HL-60 (cell line): ENCODE data around the gene COBLL1.

ENCODE experiments used
- POLR2AphosphoS5 ChIP-seq: IDR thresholded peaks from 2 replicates; pipeline ENCODE4 v1.6.1; 2012; ENCODE audit warnings: low read depth
- REST ChIP-seq: IDR thresholded peaks from 2 replicates; pipeline ENCODE4 v1.6.1; 2012; ENCODE audit warnings: low read depth; ENCODE audit not compliant: insufficient replicate concordance
- TF ChIP-seq, protein P1 (sequence below): IDR thresholded peaks from one replicate; pipeline ENCODE4 v1.5.1; 2011; ENCODE audit warnings: low read length, control low read depth, inconsistent platforms; ENCODE audit not compliant: insufficient read depth

DNA sequence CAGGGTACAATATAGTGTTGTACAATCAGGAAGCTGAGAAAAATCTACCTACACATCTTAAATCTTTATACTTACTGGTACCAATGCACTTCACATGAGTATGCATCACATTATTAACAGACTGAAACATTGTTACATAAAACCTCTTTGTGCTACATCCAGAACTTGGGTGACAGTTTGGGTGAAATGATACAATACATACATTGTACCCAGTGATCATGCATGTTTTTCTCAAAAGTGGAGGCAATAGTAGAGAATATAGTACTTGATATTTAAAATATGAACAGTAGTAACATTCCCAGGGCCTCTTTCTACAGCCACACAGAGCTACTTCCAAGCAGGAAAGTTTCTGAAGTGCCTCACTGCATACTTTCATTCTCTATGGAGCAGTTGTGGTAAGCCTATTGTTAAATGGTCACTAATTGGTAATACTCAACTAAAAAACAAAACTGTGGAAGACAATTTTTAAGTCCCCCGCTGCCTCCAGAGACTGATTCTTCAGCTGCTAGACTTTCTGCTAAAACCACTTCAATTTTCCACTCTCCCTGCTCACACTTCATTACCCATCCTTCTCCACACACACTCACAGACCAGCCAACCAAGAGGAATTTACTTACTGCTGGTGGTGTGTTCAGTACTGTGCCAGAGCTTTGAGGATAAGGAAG, 197.5 kb downstream of the COBLL1 start:
- TF ChIP-seq, protein P1, sequence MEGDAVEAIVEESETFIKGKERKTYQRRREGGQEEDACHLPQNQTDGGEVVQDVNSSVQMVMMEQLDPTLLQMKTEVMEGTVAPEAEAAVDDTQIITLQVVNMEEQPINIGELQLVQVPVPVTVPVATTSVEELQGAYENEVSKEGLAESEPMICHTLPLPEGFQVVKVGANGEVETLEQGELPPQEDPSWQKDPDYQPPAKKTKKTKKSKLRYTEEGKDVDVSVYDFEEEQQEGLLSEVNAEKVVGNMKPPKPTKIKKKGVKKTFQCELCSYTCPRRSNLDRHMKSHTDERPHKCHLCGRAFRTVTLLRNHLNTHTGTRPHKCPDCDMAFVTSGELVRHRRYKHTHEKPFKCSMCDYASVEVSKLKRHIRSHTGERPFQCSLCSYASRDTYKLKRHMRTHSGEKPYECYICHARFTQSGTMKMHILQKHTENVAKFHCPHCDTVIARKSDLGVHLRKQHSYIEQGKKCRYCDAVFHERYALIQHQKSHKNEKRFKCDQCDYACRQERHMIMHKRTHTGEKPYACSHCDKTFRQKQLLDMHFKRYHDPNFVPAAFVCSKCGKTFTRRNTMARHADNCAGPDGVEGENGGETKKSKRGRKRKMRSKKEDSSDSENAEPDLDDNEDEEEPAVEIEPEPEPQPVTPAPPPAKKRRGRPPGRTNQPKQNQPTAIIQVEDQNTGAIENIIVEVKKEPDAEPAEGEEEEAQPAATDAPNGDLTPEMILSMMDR: no peak
- TF ChIP-seq REST (no peak), POLR2AphosphoS5 (no peak)
